Cerebellar cortex (tissue), 1 donor: ENCODE data around the gene RNF167.

Experiments used
- DNase-seq: peaks from one replicate; pipeline ENCODE4 v3.0.0-alpha.2; 2015; ENCODE audit warnings: low spot score

RNF167 gene

GRCh38 chr17:4980644-4981216 is 40.7 kb downstream of the RNF167 start:
- peak; percentile 65 for DNase-seq

- no peak for DNase-seq
These were observed 42.2 kb downstream of the RNF167 start for GRCh38 chr17:4982305-4982704.

GRCh38 chr17:4986403-4986802 is 46.3 kb downstream of the RNF167 start:
- DNase-seq: peak; percentile 55

- peak; percentile 85 for DNase-seq
These were observed 47.1 kb downstream of the RNF167 start, which contains the start of gene CAMTA2 for GRCh38 chr17:4986951-4987766. Gene CAMTA2 (minus strand): TSS chr17:4987675. CDS start chr17:4986222, 1,453 bp downstream.

GRCh38 chr17:4987767-4988567 is 47.9 kb downstream of the RNF167 start:
- no peak for DNase-seq

- no peak for DNase-seq
These were observed 54.1 kb downstream of the RNF167 start for GRCh38 chr17:4994081-4994595.
